HepG2 (cell line): ENCODE results near the gene POMGNT2. TPM values are rescaled to one million over a fixed set of nuclear protein-coding genes. Genes with fewer than 3 reads are reported as not detected.

Experiments used
- ATAC-seq: fragments of 200-7000 bp; cut with Tn5 transposase; 3 replicates; pipeline ENCODE4 v1.9.1; 2020; ENCODE audit warnings: mild to moderate bottlenecking, moderate library complexity
- BruUV-seq: library from RNA; stranded (reverse); fragments of 400-500 nt; replicated peaks from 2 replicates; lab custom pipeline; 2021; lab: Mats Ljungman, UMichigan
- CTCF ChIA-PET: fragments of 300-600 bp; formaldehyde crosslinking; extraction: SDS; loops from one replicate; lab custom pipeline; 2021; ENCODE audit warnings: low total read pairs, inconsistent platforms, low intra/inter-chr PET ratio; lab: Yijun Ruan, JAX
- POLR2A ChIA-PET: fragments of 350-600 bp; sonication (Branson Sonifier 250); formaldehyde crosslinking; loops from one replicate; lab custom pipeline; 2020; ENCODE audit warnings: antibody characterized with exemption, inconsistent platforms; lab: Yijun Ruan, JAX
- DNase-seq: peaks from one replicate; pipeline ENCODE4 v3.0.0-alpha.2; 2015; ENCODE audit warnings: low spot score
- FAIRE-seq: peaks from 3 replicates; lab custom pipeline; 2011; peaks lifted over from hg19 to GRCh38; lab: Jason Lieb, UNC
- H2AFZ ChIP-seq: one replicate; pipeline ENCODE4 v1.6.1; 2011; ENCODE audit warnings: low read length, inconsistent platforms
- H3K27ac ChIP-seq: fragments of 300-600 bp; 3 replicates; pipeline ENCODE4 v1.8.0; 2011; ENCODE audit warnings: mixed run types, mild to moderate bottlenecking, mixed read lengths, low read length, inconsistent platforms; ENCODE audit not compliant: insufficient read depth; ENCODE audit errors: extremely low read length
- H3K27me3 ChIP-seq, 2 experiments: fragments of 200-600 bp in 1 of 2; 2 replicates in 1 of 2; 3 replicates in 1 of 2; pipeline versions ENCODE4 v1.6.0 to v1.8.0; 2011; ENCODE audit warnings: low read length in 2 of 2, mild to moderate bottlenecking in 2 of 2, moderate library complexity in 2 of 2, inconsistent platforms in 1 of 2; ENCODE audit not compliant: insufficient read depth in 2 of 2, control insufficient read depth in 1 of 2
- H3K36me3 ChIP-seq, 2 experiments: fragments of 200-600 bp in 1 of 2; replicated peaks in 1 of 2; 2 replicates in 1 of 2; 3 replicates in 1 of 2; pipeline versions ENCODE4 v1.5.1 to v1.8.0; 2011; ENCODE audit warnings: low read length in 2 of 2, inconsistent platforms in 1 of 2; ENCODE audit not compliant: insufficient read depth in 2 of 2, control insufficient read depth in 1 of 2
- H3K4me1 ChIP-seq: 2 replicates; pipeline ENCODE4 v1.5.1; 2012; ENCODE audit warnings: low read length, inconsistent platforms; ENCODE audit not compliant: insufficient read depth
- H3K4me2 ChIP-seq: 2 replicates; pipeline ENCODE4 v1.6.0; 2011; ENCODE audit warnings: low read depth, low read length, inconsistent platforms
- H3K4me3 ChIP-seq, 3 experiments: fragments of 200-600 bp in 1 of 3; sonication (generic), shearing (Covaris generic) in 1 of 3; replicated peaks in 1 of 3; 2 replicates each; pipeline ENCODE4 v1.5.1; 2011 to 2016; ENCODE audit warnings: low read length in 3 of 3, inconsistent platforms in 2 of 3, low read depth in 2 of 3, mild to moderate bottlenecking in 2 of 3, control low read depth in 1 of 3, mixed read lengths in 1 of 3; ENCODE audit not compliant: insufficient read depth in 1 of 3
- H3K79me2 ChIP-seq: one replicate; pipeline ENCODE4 v1.6.1; 2011; ENCODE audit warnings: low read length, inconsistent platforms; ENCODE audit not compliant: insufficient read depth
- H3K9ac ChIP-seq: 2 replicates; pipeline ENCODE4 v1.6.0; 2011; ENCODE audit warnings: mild to moderate bottlenecking, low read depth, low read length, inconsistent platforms; ENCODE audit not compliant: insufficient read depth
- H3K9me3 ChIP-seq: 2 replicates; pipeline ENCODE4 v1.5.1; 2012; ENCODE audit warnings: mild to moderate bottlenecking, low read length
- H4K20me1 ChIP-seq: 2 replicates; pipeline ENCODE4 v1.6.0; 2011; ENCODE audit warnings: inconsistent platforms, mild to moderate bottlenecking, low read length, moderate library complexity; ENCODE audit not compliant: insufficient read depth
- KAT7 ChIP-seq: IDR thresholded peaks from 2 replicates; pipeline ENCODE4 v1.6.1; 2018; ENCODE audit warnings: borderline replicate concordance, missing compliant biosample characterization
- KDM6A ChIP-seq: IDR thresholded peaks from 2 replicates; pipeline ENCODE4 v1.6.1; 2016; ENCODE audit warnings: low read depth
- RXRB ChIP-seq: IDR thresholded peaks from 2 replicates; pipeline ENCODE4 v1.6.1; 2016; ENCODE audit warnings: borderline replicate concordance, missing genetic modification reagents, missing compliant biosample characterization
- YEATS2 ChIP-seq: sonication (generic); formaldehyde crosslinking; IDR thresholded peaks from 2 replicates; pipeline ENCODE4 v1.4.0; 2020; ENCODE audit warnings: missing genetic modification reagents, borderline replicate concordance
- ZKSCAN8 ChIP-seq: IDR thresholded peaks from 2 replicates; pipeline ENCODE4 v1.6.1; 2016; ENCODE audit warnings: borderline replicate concordance, missing genetic modification reagents, missing compliant biosample characterization
- ZNF674 ChIP-seq: sonication (generic); formaldehyde crosslinking; IDR thresholded peaks from 2 replicates; pipeline ENCODE4 v1.5.0; 2020; ENCODE audit warnings: low read depth, mild to moderate bottlenecking, missing genetic modification reagents
- ZNF891 ChIP-seq: sonication (generic); formaldehyde crosslinking; IDR thresholded peaks from 2 replicates; pipeline ENCODE4 v1.5.0; 2020; ENCODE audit warnings: mild to moderate bottlenecking, missing genetic modification reagents
- WGBS: methylation state at CpG from one replicate; pipeline ENCODE4 v1.1.6; 2017; ENCODE audit warnings: low lambda C conversion rate; 5-methylcytosine and 5-hydroxymethylcytosine counted together
- in situ Hi-C: cut with HindIII; loops from 2 replicates; pipeline ENCODE4 v1.10.0; 2017; ENCODE audit warnings: low pct_unique_long_range_greater_than_20kb; ENCODE audit not compliant: extremely low pct_ligation_motif_present
- intact Hi-C: fragments of 100-400 bp; cut with micrococcal nuclease; formaldehyde crosslinking; loops from one replicate; pipeline ENCODE4 v1.10.0; 2022; ENCODE audit not compliant: unreplicated experiment
- polyA plus RNA-seq, 8 experiments: library from polyadenylated mRNA; depleted of rRNA in 3 of 8; stranded (reverse) in 7 of 8; unstranded in 1 of 8; fragments of >200 nt; fragmentation: Illumina TruSeq in 4 of 8; extraction: Trizol in 4 of 8; gene quantifications; 2 replicates each; pipeline versions ENCODE4 v1.2.1 to v1.2.3, GENCODE V29; 2011 to 2016; ENCODE audit warnings: low read depth in 4 of 8, missing spikeins in 1 of 8, mixed read lengths in 1 of 8; ENCODE audit not compliant: insufficient read depth in 1 of 8
- total RNA-seq, 5 experiments: library from RNA; depleted of rRNA; stranded (reverse); fragments of >200 nt; fragmentation: Illumina TruSeq; extraction: Trizol; gene quantifications; 2 replicates each; pipeline ENCODE4 v1.2.3, GENCODE V29; 2016; ENCODE audit warnings: low read depth in 1 of 5
- TF ChIP-seq, protein P1 (sequence below): sonication (generic); formaldehyde crosslinking; IDR thresholded peaks from 2 replicates; pipeline ENCODE4 v1.9.0; 2022; ENCODE audit warnings: missing genetic modification reagents, mild to moderate bottlenecking, borderline replicate concordance
- TF ChIP-seq, protein P2 (sequence below): sonication (generic); formaldehyde crosslinking; IDR thresholded peaks from 2 replicates; pipeline ENCODE4 v1.4.0; 2020; ENCODE audit warnings: missing genetic modification reagents

Gene POMGNT2
- total and polyA plus RNA-seq, 2 of the 13 experiments (the other 11 are each of a cell fraction or from before 2014, with no cell fraction given) = 10.5 to 12.4 TPM

DNA sequence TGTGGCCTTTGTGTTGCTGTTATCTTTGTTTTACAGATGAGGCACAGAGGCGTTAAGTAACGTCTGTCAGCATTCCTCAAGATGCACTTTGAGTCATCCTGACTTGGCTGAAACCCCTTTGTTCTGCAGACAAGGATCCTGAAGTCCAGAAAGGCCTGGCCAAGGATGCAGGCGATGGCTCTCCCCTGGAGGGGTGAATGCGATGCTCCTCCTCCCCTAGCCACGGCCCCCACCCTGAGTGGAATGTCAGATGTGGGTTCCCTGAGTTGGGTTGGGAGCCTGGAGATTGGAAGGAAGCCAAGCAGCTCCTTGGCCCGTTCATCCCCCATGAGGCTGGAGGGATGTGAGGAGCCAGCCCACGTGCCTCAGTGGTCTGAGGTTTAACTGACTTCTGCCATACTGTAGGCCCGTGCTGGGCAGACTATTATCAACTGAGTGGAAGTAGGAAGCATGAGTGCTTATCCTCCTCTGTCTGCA is 43.3 kb downstream of the POMGNT2 start:
- Histone ChIP-seq H3K4me1 (no peaks in the 10 kb centered on the region), H3K27ac (no peak overlapping the region), H3K9me3 (no peaks in the 10 kb centered on the region), H3K79me2 (no peaks in the 10 kb centered on the region), H3K9ac (no peak overlapping the region), H3K4me3 (no peak overlapping the region), H3K4me2 (no peak overlapping the region), H2AFZ (no peak overlapping the region), H3K27me3 (peaks cover 1 to 12% of the 10 kb centered on the region in 2 experiments; a peak in 2 of 5 replicates), H3K36me3 (no peaks in the 10 kb centered on the region), H4K20me1 (no peaks in the 10 kb centered on the region)
- in situ Hi-C loops = no loop called here
- no peak for ATAC-seq
- ChIA-PET CTCF (no interaction called here), POLR2A (no interaction called here)
- no peak for FAIRE-seq
- no TSS peak for BruUV-seq
- intact Hi-C loops = no loop called here
- no peak for DNase-seq
- 10% methylated on average over 8 of the region's 8 CpGs for WGBS
- no peak for TF ChIP-seq ZNF674 (CRISPR knock-in tag)
- no peak for TF ChIP-seq KAT7 (CRISPR knock-in tag)
- TF ChIP-seq, protein P1, sequence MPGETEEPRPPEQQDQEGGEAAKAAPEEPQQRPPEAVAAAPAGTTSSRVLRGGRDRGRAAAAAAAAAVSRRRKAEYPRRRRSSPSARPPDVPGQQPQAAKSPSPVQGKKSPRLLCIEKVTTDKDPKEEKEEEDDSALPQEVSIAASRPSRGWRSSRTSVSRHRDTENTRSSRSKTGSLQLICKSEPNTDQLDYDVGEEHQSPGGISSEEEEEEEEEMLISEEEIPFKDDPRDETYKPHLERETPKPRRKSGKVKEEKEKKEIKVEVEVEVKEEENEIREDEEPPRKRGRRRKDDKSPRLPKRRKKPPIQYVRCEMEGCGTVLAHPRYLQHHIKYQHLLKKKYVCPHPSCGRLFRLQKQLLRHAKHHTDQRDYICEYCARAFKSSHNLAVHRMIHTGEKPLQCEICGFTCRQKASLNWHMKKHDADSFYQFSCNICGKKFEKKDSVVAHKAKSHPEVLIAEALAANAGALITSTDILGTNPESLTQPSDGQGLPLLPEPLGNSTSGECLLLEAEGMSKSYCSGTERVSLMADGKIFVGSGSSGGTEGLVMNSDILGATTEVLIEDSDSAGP (CRISPR knock-in tag) = no peak
- TF ChIP-seq, protein P2, sequence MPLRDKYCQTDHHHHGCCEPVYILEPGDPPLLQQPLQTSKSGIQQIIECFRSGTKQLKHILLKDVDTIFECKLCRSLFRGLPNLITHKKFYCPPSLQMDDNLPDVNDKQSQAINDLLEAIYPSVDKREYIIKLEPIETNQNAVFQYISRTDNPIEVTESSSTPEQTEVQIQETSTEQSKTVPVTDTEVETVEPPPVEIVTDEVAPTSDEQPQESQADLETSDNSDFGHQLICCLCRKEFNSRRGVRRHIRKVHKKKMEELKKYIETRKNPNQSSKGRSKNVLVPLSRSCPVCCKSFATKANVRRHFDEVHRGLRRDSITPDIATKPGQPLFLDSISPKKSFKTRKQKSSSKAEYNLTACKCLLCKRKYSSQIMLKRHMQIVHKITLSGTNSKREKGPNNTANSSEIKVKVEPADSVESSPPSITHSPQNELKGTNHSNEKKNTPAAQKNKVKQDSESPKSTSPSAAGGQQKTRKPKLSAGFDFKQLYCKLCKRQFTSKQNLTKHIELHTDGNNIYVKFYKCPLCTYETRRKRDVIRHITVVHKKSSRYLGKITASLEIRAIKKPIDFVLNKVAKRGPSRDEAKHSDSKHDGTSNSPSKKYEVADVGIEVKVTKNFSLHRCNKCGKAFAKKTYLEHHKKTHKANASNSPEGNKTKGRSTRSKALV (CRISPR knock-in tag) = no peak
- TF ChIP-seq ZNF891 (CRISPR knock-in tag) = no peak
- TF ChIP-seq KDM6A = no peak
- no peak for TF ChIP-seq RXRB (CRISPR knock-in tag)
- no peak for TF ChIP-seq ZKSCAN8 (CRISPR knock-in tag)
- no peak for TF ChIP-seq YEATS2 (CRISPR knock-in tag)
